AG09309 (cell line): ENCODE data around the gene GSTP1.
A peak's percentile ranks its signal among the peaks of the same experiment; 100 is the strongest.
"Not testable (repeated sequence)": the region's sequence is repeated elsewhere in the genome, so short reads cannot be mapped to it uniquely, and the experiment has no call there.

ENCODE experiments used
- DNase-seq: peaks from one replicate; pipeline ENCODE4 v3.0.0-alpha.2; 2010; ENCODE audit warnings: low read depth
- H3K4me3 ChIP-seq: 2 replicates; pipeline ENCODE4 v1.5.1; 2011; ENCODE audit warnings: mild to moderate bottlenecking, low read depth, low read length, moderate library complexity; ENCODE audit not compliant: control insufficient read depth
- CTCF ChIP-seq: IDR thresholded peaks from 2 replicates; pipeline ENCODE4 v1.5.1; 2011; ENCODE audit warnings: mild to moderate bottlenecking, low read depth, low read length, inconsistent platforms; ENCODE audit not compliant: insufficient read depth, control insufficient read depth; ENCODE audit errors: missing control alignments

Gene GSTP1

GRCh38 chr11:67599149-67599548 lies 15.5 kb downstream of the GSTP1 start:
- DNase-seq: no peak
- no peak overlapping the region for H3K4me3 ChIP-seq
- TF ChIP-seq CTCF: no peak

GRCh38 chr11:67600324-67601029 lies 16.9 kb downstream of the GSTP1 start:
- no peak overlapping the region for H3K4me3 ChIP-seq
- no peak for DNase-seq

GRCh38 chr11:67601098-67601497 lies 17.5 kb downstream of the GSTP1 start:
- TF ChIP-seq CTCF: no peak
- DNase-seq: no peak

More at GRCh38 chr11:67600324-67601029, 16.9 kb downstream of the GSTP1 start:
- TF ChIP-seq CTCF: no peak

GRCh38 chr11:67604119-67604518 lies 20.5 kb downstream of the GSTP1 start:
- not testable (repeated sequence) for H3K4me3 ChIP-seq, DNase-seq

More at GRCh38 chr11:67601098-67601497, 17.5 kb downstream of the GSTP1 start:
- no peak overlapping the region for H3K4me3 ChIP-seq

GRCh38 chr11:67604815-67605214 lies 21.2 kb downstream of the GSTP1 start:
- DNase-seq: no peak
- no peak overlapping the region for H3K4me3 ChIP-seq
- no peak for TF ChIP-seq CTCF

- no peak for DNase-seq
- no peak for TF ChIP-seq CTCF
- no peak overlapping the region for H3K4me3 ChIP-seq
These were observed 21.8 kb downstream of the GSTP1 start for GRCh38 chr11:67605231-67606011.

- no peak for TF ChIP-seq CTCF
- no peak for DNase-seq
- H3K4me3 ChIP-seq: peak overlapping the region; percentile 98
These were observed 22.5 kb downstream of the GSTP1 start for GRCh38 chr11:67606093-67606491.
